ENCODE results near the gene ABCA12.

Gene ABCA12

GRCh38 chr2:214934006-214934405, 204.4 kb downstream of the ABCA12 start:
- DNase-seq (ENCODE audit: low read depth in 2 of 2) = no peak

GRCh38 chr2:214904634-214905033, 233.8 kb downstream of the ABCA12 start:
- no peak for DNase-seq (ENCODE audit: low read depth in 2 of 2)

- DNase-seq (ENCODE audit: low read depth in 2 of 2) = no peak
Measured at GRCh38 chr2:214904176-214904575, 234.2 kb downstream of the ABCA12 start.

- no peak for DNase-seq (ENCODE audit: low read depth in 2 of 2)
Measured at GRCh38 chr2:214902286-214902685, 236.1 kb downstream of the ABCA12 start.

- DNase-seq (ENCODE audit: low read depth in 2 of 2) = no peak
Measured at GRCh38 chr2:214899751-214900150, 238.7 kb downstream of the ABCA12 start.

GRCh38 chr2:214896274-214896673, 242.2 kb downstream of the ABCA12 start:
- no peak for DNase-seq (ENCODE audit: low read depth in 2 of 2)

- no peak for DNase-seq (ENCODE audit: low read depth in 2 of 2)
Measured at GRCh38 chr2:214895469-214895868, 243.0 kb downstream of the ABCA12 start.

GRCh38 chr2:214889301-214889700, 249.1 kb downstream of the ABCA12 start:
- DNase-seq (ENCODE audit: low read depth in 2 of 2) = no peak

GRCh38 chr2:214881647-214882202, 256.7 kb downstream of the ABCA12 start:
- no peak for DNase-seq (ENCODE audit: low read depth in 2 of 2)
